GM19025 (cell line): ENCODE measurements around the gene HOXB9.

Source experiments
- ATAC-seq: cut with Tn5 transposase; IDR thresholded peaks from one replicate; pipeline ENCODE4 v1.9.1; 2021; ENCODE audit warnings: mild to moderate bottlenecking, low read depth, moderate library complexity; ENCODE audit not compliant: unreplicated experiment

HOXB9 gene

GRCh38 chr17:48589060-48589830 is 36.9 kb downstream of the HOXB9 start:
- ATAC-seq: no peak

- no peak for ATAC-seq
Observed at GRCh38 chr17:48588528-48588927, 37.6 kb downstream of the HOXB9 start.

- no peak for ATAC-seq
Observed at GRCh38 chr17:48588074-48588415, 38.1 kb downstream of the HOXB9 start.

GRCh38 chr17:48587276-48588073 is 38.7 kb downstream of the HOXB9 start:
- no peak for ATAC-seq

GRCh38 chr17:48586355-48587258 is 39.6 kb downstream of the HOXB9 start:
- ATAC-seq: no peak

- no peak for ATAC-seq
Observed at GRCh38 chr17:48584223-48584741, 41.9 kb downstream of the HOXB9 start.

- no peak for ATAC-seq
Observed at GRCh38 chr17:48583708-48584222, 42.4 kb downstream of the HOXB9 start.

GRCh38 chr17:48582750-48583069 is 43.4 kb downstream of the HOXB9 start:
- no peak for ATAC-seq

GRCh38 chr17:48579760-48580554 is 46.2 kb downstream of the HOXB9 start:
- ATAC-seq: no peak

- ATAC-seq: no peak
Observed at GRCh38 chr17:48579471-48579759, 46.7 kb downstream of the HOXB9 start.

- no peak for ATAC-seq
Observed at GRCh38 chr17:48578616-48579470, 47.3 kb downstream of the HOXB9 start.

- no peak for ATAC-seq
Observed at GRCh38 chr17:48577946-48578615, 48.1 kb downstream of the HOXB9 start, which contains the start of gene HOXB4. HOXB4 (minus strand) TSS chr17:48578350; CDS start chr17:48578319, 31 bp downstream.

- ATAC-seq: no peak
Observed at GRCh38 chr17:48577330-48577945, 48.7 kb downstream of the HOXB9 start.

GRCh38 chr17:48576479-48577309 is 49.5 kb downstream of the HOXB9 start:
- ATAC-seq: no peak

GRCh38 chr17:48575673-48576478 is 50.3 kb downstream of the HOXB9 start:
- no peak for ATAC-seq

GRCh38 chr17:48575066-48575582 is 51.0 kb downstream of the HOXB9 start:
- ATAC-seq: no peak
